ENCODE results near the gene UBL4A.

Gene UBL4A

GRCh38 chrX:154443992-154444754, 42.2 kb downstream of the UBL4A start, which contains the start of gene FAM50A:
FAM50A (plus strand) TSS chrX:154444141; CDS start chrX:154444236, 95 bp downstream.
- TF ChIP-seq CTCF (IDR thresholded peaks at IDR 0.05; ENCODE audit: insufficient read depth, low read depth, low read length, missing control alignments): no peak
- peak; percentile 40 for DNase-seq (ENCODE audit: low read depth)
- H3K4me3 ChIP-seq (ENCODE audit: low read length): peak within 1 kb of the TSS; percentile 51

GRCh38 chrX:154443479-154443910, 42.9 kb downstream of the UBL4A start:
- peak overlapping the region; percentile 11 for H3K4me3 ChIP-seq (ENCODE audit: low read length)
- DNase-seq (ENCODE audit: low read depth): no peak

GRCh38 chrX:154441984-154442707, 44.3 kb downstream of the UBL4A start:
- peak; percentile 80 for DNase-seq (ENCODE audit: low read depth)
- TF ChIP-seq CTCF (IDR thresholded peaks at IDR 0.05; ENCODE audit: insufficient read depth, low read depth, low read length, missing control alignments): no peak
- no peak overlapping the region for H3K4me3 ChIP-seq (ENCODE audit: low read length)

More at GRCh38 chrX:154443479-154443910, 42.9 kb downstream of the UBL4A start:
- TF ChIP-seq CTCF (IDR thresholded peaks at IDR 0.05; ENCODE audit: insufficient read depth, low read depth, low read length, missing control alignments): no peak

- no peak overlapping the region for H3K4me3 ChIP-seq (ENCODE audit: low read length)
- no peak for TF ChIP-seq CTCF (IDR thresholded peaks at IDR 0.05; ENCODE audit: insufficient read depth, low read depth, low read length, missing control alignments)
- no peak for DNase-seq (ENCODE audit: low read depth)
Observed at GRCh38 chrX:154441564-154441963, 44.9 kb downstream of the UBL4A start.

- no peak overlapping the region for H3K4me3 ChIP-seq (ENCODE audit: low read length)
Observed at GRCh38 chrX:154440623-154441357, 45.6 kb downstream of the UBL4A start.

More at GRCh38 chrX:154440623-154441357, 45.6 kb downstream of the UBL4A start:
- no peak for TF ChIP-seq CTCF (IDR thresholded peaks at IDR 0.05; ENCODE audit: insufficient read depth, low read depth, low read length, missing control alignments)
- no peak for DNase-seq (ENCODE audit: low read depth)

Measured in epithelial cell of esophagus (primary cell).